Activated CD4-positive, alpha-beta T cell treated with anti-CD3 and anti-CD28 coated beads for 4 hours (primary cell): ENCODE results near the gene DGKQ.
"Not testable (repeated sequence)": the region's sequence is repeated elsewhere in the genome, so short reads cannot be mapped to it uniquely, and the experiment has no call there.

Source experiments
- DNase-seq, 2 donors: peaks; one replicate each; pipeline ENCODE4 v3.0.0-alpha.2; 2020

Gene DGKQ

DNA sequence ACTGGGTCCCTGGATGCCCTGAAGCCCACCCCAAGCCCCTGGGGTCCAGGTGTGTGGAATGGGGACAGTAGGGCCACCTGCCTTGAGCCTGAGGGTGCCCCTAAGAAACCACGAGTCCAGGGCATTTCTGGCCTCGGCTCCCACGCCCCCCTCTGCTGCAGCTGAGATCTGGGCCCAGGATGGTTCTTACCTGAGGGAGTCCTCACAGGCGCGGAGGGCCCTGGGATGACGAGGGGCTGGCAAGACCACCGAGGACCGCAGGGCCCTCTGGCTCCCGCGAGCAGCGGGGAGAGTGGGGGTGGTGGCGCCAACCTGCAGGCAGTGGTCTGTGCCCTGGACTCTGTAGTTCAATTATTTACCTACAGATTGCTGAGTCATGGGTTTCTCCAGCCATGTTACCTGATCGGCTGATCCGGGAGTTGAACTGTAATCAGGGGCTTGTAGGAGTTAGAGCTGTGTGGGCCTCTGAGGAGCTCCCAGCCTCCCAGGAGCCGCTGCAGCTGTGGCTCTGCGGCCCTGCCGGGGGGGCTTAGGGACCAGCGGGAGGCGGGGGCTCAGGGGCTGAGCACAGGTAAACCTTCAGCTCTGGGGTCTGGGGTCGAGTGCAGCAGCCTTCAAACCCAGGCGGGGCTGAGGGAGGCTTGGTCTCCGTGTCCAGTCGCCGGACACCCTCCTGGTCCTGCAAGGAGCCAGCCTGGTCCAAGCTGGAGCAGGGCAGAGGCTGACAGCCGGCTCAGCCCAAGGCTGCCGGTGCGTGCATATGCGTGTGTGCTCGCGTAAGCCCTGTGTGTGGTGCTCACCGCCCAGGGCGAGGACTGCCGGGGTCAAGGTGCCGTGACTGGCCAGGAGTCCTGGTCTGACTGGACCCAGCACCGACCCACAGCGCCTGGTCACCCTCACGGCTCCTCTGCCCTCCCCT, 20.0 kb upstream of the DGKQ start, which contains the start of gene SLC26A1:
TSS of gene SLC26A1 (minus strand) at position 294 of the 919 bp plus-strand sequence. CDS start 1,701 bp downstream, outside the sequence.
- DNase-seq, result no peak

DNA sequence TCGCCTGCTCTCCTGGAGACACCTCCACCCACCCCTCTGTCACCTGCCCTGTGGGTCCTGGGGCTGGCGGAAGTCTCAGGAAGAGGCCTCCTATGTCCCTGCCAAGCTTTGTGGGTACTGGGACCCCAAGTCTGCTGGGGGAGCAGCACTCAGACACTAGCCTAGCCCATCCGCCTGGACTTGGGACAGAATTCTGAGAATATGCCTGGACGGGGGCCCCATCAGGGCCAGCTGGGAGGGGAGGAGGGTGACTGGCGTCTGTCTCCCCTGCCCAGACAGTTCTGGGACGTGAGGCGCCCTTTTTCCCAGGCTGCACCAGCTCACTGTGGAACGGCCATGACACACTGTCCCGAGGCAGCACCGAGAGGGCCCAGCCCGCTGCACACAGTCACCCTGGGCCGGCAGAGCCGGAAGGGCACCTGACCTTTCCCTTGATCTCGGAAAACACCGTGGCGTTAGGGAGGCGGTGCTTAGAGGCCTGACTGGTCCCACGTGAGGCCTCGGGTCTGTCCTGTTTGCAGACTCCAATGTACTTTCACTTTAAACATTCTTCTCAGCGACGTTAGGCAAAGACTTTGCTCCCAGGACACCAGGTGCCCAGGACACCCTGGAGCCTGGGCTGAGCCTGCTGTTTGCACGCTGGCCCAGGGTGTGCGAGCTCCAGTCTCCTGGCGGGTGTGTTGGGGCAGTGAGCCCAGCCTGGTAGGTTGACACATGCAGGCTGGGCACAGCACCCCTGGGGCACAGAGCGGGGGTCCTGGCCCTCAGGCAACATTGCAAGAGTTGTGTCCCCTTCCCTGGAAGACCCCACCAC, 19.1 kb upstream of the DGKQ start:
- DNase-seq, result no peak

DNA sequence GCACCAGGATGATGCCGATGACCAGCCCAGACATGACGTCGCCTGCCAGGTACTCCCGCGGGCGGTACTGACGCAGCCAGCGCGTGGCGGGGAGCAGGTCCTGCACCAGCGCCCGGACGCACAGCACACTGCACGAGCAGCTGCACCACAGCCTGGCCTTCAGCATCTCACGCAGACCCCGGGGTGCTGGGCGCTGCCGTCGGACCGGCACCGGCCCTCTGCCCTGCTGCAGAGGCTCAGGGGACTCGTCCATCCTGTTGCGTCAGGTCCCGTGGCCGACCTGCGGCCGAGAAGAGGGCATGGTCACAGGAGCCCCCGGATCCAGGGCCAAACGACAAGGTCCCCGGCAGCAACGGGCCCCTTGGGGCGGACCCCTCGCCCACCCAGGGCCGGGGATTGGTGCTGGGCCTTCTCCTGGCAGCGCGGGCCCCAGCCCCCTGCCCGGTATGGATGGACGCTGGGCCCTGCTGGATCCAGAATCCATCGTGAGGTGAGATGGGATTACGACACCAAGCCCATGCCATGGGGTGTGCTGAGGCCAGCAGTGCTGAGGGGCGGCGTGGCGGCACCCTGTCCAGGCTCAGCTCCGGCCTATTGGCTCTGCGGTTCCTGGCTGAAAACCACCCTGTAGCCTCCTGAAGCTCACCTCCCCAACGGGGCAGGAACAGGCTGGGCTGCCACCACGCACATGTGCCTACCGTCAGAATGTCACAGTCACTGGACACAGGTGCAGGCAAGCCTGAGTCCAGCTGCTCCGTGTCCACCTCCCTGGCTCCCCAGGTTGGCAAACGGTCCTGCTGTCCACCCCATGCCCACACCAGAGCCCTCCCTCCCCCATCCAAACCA, 18.3 kb upstream of the DGKQ start:
- DNase-seq, result no peak

DNA sequence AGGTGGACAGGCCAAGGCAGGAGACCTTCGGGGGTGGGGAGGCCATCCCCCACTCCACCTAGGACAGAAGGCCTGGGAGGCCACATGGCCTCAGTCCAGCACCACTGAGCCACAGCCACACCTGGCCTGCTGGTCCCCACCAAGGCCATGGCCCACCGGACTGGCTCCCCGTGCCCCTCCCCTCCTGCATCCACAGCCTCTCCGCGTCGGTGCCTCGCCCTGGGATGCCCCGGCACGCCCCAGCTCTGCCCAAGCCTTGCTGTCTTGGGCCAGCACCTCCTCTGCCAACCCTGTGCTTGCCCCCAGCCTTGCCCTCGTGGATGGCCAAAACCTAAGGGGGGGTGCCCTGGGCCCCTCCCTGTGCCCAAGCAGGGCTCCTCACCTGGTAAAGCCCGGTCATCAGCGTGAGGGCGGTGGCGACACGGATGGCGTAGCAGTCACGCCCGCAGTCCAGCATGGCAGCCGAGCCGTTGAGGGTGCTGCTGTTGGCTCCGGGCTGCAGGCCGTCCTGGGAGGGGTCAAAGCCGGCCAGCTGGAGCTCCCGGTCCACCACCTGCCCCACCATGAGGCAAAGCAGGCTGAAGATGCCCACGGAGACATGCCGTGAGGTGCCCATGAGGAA, 17.5 kb upstream of the DGKQ start:
- no peak for DNase-seq

DNA sequence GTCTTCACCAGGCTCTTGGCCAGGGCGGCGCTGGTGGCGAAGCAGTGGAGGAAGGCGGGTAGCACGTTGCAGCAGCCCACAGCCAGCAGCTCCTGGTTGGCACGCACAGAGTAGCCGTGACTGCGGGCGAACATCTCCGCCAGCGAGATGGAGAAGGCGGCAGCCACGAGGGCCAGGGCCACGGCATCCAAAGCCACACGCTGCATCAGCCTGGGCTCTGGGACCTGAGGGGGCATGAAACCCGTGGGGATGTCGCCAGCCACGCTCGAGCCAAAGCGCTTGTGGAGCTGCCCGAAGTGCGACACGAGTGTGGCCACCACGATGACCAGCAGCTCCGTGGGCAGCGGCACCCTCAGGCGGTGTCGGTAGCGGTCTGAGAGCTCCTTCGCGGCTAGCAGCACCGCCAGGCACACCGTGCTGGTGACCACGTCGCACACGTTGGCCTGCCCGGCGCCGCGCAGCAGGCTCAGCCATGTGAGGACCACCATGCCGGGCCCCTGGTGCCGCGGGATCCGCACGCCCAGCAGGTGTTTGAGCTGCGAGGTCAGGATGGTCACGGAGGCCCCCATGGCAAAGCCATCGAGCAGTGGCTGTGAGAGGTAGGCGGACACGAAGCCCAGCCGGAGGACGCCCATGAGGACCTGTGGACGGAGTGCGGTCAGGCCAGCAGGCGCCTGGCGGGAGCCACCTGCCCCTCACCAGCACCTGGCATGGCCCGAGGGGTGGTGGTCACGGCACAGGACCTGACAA, 16.5 kb upstream of the DGKQ start:
- no peak for DNase-seq

DNA sequence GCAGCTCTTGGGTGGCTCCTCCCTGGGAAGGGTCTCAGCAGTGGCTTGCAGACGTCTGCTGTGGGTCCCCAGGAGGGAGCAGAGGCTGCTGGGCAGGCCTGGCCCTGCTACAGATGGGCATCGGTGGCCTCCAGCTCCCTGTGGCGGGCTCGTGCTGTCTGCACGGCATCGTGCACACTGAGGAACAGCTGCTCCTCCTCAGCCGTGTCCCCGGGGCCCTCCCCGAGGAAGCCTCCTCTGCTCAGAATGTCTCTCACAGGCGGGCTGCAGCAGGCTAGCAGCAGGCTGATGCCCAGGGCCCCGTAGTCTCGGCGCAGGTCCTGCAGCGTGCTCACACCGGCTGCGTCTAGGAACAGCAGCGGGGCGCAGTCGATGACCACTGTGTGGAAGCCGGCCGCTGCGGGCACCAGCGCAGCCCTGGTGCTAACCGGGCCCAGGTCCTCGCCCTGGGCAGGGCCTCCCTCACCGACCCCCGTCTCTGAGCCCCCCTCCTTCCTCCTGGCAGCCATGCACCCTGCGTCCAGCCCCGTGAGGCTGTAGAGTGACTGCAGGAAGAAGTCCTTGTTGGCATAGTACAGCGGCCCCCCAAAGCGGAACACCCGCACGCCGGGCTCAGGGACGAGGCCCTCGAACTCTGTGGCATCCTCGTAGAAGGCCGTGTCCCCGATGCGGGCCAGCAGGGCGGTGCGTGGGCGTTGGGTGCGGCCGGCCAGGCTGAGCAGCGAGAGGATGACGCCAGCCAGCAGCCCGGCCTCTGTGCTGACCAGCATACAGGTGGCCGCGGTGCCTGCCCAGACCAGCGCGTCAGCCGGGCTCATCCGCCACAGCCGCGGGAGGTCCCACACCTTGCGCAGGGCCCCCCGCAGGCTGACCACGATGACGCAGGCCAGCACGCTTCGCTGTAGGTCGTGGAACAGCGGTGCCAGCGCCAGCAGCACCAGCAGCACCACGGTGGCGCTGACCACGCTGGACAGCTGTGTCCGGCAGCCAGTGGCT, 15.7 kb upstream of the DGKQ start:
- DNase-seq, result no peak

DNA sequence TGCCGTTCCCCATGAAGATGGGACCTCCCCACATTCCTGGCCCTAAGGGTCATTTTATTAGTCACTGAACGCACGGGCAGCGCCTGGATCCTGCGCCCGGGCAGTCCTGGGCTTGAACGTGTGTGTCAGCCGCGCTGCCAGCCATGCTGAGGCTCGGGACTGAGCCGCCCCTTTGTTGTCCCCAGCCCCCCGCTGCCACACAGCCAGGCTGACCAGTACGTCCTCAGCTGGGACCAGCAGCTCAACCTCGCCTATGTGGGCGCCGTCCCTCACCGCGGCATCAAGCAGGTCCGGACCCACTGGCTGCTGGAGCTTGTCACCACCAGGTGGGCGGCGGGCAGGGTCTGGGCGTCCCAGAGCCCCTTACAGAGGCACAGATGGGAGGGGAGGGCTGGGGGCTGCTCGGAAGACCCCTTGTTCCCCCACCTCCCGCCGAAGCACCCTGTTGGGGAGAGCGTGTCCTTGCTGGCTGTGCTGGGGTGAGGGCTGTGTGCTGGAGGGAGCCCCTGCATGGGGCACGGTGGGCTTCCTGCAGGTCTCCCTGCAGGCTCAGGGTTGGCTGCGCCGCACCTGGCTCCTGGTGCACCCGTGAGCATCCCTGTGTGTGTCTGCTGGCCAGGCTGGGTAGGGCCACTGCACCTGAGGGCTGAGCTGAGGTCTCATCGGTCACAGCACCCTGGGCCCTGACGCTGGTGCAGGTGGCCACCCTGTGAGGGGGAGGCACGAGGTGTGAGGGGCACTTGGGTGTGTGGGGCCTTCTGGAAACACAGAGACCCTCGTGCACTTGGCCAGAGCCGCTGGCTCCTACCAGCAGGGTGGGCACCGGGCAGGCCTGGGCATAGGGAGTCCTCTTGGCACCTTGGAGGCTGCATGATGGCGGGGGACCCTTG, 14.5 kb upstream of the DGKQ start:
- DNase-seq, result no peak

DNA sequence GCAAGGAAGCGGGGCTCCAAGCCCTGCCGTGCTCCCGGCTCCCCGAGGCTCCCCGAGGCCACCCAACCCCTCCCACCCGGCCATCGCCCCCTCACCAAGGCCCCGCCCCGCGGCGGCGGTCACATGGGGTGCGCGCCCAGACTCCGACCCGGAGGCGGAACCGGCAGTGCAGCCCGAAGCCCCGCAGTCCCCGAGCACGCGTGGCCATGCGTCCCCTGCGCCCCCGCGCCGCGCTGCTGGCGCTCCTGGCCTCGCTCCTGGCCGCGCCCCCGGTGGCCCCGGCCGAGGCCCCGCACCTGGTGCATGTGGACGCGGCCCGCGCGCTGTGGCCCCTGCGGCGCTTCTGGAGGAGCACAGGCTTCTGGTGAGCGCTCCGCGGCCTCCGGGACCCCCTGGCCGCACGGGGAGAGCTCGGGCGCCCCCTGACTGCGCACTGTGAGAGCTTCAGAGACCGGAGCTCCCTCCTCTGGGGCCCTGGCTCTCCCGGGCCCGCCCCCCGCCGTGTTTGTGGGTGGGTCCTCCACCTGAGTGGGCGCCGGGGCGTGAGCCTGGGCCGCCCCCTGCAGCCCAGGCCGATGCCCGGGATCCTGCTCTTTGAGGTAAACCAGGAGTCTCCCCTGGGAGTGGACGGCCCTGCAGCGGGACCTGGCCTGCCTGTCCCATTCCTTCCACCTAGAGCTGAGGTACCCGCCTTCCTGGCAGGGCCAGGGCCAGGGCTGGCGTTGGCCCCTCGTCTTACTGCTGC, 13.7 kb upstream of the DGKQ start, which contains the start of gene IDUA:
TSS of gene IDUA (plus strand) at position 166 of the 745 bp plus-strand sequence. CDS start at position 207, 41 bp downstream.
- DNase-seq, result peak; percentile 86 to 88

DNA sequence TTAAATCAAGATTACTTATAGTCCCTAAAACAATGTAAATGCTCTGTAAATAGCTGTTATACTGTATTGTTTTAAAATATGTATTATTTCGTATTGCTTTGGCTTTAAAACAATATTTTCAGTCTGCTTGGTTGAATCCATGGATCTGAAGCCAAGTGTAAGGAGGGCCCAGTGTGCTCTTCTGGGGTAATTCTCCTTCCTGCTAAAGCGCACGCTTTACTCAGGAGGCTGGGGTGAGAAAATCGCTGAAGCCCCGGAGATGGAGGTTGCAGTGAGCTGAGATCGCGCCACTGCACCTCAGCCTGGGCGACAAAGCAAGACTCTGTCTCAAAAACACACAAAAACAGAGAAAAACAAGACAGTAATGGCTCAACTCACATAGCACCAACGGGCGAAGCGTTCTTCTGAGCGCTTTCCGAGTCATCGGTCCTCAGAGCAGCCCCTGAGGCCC, 13.1 kb upstream of the DGKQ start:
- no peak for DNase-seq

DNA sequence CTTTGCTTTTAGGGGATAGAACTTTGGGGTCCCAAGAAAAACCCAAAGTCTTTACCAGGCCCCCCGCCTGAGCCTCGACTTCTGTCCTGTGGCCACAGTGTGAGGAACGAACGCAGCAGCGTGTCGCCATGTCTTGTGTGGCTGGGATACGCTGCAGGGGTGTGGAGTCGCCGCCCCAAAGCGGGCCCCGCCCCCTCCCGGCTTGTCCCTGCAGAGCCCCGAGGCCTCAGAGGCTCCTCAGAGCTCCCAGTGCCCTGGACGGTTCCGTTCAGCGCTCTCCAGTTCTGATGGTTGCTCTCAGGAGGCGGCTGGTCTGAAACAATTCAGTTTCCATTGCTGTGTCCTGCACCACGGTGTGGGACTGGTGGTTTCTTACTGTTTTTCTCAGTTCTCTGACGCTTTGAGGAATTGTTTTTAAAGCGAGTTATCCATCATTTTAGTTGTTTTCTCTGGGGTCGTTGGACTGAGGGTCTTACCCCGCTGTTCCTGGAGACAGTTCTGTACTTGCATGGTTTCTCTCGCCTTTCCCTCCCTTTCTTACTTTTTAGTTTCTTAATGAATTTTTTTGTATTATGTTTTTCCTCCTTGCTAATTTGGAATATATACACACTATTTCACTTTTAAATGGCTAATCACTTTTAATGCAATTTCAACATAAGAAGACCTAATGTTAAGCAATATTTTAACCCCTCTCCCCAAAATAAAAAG, 11.9 kb upstream of the DGKQ start:
- peak; percentile 70 to 71 for DNase-seq

DNA sequence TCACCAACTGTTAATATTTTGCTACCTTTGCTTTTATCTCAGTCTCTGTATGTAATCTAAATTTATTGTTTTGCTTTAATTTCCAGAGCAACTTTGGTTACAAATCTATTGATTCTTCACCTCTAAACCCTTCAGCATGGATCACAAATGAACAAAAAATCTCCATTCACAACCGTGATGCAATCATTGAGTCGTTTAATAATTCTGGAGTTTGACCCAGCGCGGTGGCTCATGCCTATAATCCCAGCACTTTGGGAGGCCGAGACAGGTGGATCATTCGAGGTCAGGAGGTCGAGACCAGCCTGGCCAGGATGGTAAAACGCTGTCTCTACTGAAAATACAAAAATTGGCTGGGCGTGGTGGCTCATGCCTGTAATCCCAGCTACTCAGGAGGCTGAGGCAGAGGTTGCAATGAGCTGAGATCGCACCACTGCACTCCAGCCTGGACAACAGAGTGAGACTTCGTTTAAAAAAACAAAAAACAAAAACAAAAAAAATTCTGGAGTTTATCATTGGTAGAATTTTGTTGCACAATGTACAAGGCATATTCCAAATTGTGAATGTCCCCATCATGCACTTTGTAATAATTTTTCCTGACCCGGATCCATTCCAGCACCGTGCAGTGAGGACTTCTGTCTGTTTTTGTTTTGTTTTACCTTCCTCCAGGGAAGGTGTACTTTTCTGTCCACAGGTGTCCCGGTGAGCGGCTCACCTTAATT, 11.1 kb upstream of the DGKQ start:
- DNase-seq, result no peak

DNA sequence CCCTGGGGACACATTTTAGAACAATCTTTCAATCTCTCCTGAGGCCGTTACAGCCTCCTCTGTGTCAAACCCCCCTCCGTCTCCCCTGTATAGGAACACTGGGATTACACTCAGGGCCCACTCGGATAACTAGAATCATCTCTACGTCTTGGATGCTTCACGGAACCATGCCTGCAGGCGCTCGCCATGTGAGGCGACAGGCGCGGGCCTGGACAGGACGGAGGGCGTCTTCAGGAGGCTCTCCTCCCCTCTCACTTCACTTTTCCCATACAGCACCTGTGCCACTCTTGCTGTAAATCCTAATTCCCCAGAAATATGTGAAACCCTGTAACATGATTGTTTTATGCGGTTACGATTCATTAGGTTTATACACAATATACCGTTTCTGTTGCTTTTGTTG, 9.4 kb upstream of the DGKQ start:
- no peak for DNase-seq

DNA sequence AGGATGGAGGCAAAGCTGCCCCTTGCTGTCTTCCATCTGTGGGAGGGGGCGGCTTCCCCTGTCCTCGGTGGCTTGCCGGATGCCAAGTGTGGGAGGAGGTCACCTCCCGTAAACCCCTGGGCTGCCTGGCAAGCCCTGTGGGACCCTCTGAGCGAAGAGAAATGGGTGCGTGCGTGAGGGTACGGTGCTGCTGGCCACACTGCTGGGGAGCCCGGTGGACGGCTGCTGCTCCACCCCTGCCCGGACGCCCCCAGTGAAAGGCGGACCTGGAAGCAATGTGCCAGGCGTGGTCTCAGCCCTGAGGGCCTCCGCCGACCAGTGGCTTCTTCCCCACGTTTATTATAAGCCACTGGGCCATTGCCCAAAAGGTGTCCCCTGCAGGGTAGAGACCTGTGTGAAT, 8.9 kb upstream of the DGKQ start:
- no peak for DNase-seq

DNA sequence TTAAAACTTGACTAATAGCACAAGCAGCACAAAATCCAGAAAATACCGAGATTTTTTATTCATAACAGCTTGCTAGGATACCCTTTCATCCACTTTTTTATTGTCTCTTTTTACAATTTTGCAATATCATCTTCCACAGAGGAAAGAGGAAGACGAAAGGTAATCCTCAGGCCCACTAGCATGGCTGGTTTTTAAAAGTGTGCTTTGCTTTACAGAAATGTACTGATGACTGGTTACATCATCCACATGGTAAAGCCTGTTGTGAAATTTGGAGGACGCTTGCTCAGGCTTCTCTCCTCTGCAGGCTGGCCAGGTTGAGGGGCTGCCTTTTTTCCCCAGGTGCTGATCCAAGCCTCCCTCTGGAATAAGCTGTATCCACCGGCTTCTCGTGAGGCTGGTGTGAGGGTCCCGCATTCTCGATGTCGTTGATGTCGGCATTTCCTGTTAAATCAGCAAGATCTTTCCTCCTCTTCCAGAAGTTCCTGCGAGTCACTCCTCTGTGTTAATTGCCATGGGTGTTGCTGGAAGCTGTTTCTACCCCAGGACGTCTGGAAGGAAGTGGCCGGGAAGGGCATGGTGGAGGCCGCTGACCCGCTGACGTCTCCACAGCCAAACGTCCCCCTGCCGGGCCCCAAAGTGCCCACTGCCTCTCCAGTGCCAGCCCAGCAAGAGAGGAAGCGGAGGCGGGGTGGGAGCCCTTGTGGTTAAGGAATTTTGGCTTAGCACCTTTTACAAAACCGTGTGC, 5.8 kb upstream of the DGKQ start:
- DNase-seq, result no peak

DNA sequence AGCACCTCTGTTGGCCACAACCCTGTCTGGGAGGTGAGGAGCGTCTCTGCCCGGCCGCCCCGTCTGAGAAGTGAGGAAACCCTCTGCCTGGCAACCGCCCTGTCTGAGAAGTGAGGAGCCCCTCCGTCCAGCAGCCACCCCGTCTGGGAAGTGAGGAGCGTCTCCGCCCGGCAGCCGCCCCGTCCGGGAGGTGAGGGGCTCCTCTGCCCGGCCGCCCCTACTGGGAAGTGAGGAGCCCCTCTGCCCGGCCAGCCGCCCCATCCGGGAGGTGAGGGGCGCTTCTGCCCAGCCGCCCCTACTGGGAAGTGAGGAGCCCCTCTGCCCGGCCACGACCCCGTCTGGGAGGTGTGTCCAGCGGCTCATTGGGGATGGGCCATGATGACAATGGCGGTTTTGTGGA, 2.6 kb upstream of the DGKQ start:
- not testable (repeated sequence) for DNase-seq

DNA sequence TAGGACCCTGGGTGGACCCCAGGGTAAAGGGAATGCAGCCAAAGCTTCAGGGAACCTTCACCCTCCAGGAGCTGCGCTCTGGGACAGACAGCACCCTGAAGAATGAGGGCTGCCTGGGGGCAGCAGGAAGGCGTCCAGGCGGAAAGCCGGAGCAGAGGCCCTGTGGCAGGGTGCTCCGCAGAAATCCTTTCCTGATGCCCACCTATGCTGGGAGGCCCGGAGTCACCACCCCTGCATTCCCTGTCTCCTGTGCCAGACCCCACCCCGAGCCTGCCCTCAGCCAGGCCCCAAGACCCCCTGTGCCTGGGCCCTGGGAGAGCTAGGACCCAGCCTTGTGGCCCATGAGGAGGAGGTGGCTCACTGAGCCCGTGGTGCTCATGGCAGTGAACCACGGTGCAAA, 1.3 kb upstream of the DGKQ start:
- no peak for DNase-seq
